Spleen (tissue), 7 donors: ENCODE results near the gene CALCOCO1.

ENCODE experiments used
- CTCF ChIP-seq, 11 experiments: fragments of 200-600 bp in 7 of 11; fragments of 450-650 bp in 4 of 11; sonication (generic) in 4 of 11; IDR thresholded peaks in 8 of 11; conservative IDR thresholded peaks in 3 of 11; 1 replicate in 7 of 11; 2 replicates in 4 of 11; pipeline versions ENCODE4 v1.4.0 to v1.8.0; 2016 to 2021; ENCODE audit warnings: antibody characterized with exemption in 11 of 11, inconsistent platforms in 4 of 11, mild to moderate bottlenecking in 1 of 11
- POLR2A ChIP-seq, 3 donors: fragments of 450-650 bp; IDR thresholded peaks; one replicate each; pipeline ENCODE4 v1.5.1; 2017; ENCODE audit warnings: antibody characterized with exemption in 3 of 3, mild to moderate bottlenecking in 1 of 3
- POLR2AphosphoS5 ChIP-seq, 3 donors: sonication (generic); formaldehyde crosslinking; IDR thresholded peaks; one replicate each; pipeline ENCODE4 v1.5.1; 2017; ENCODE audit warnings: antibody characterized with exemption in 3 of 3
- donor health status: DM: no; HTN: no; CAD: no; lungs with moderate emphysema.
- donor health status: DM: no; HTN: no; CAD: no.
- donor health status: DM: no; HTN: no; CAD: no.

DNA sequence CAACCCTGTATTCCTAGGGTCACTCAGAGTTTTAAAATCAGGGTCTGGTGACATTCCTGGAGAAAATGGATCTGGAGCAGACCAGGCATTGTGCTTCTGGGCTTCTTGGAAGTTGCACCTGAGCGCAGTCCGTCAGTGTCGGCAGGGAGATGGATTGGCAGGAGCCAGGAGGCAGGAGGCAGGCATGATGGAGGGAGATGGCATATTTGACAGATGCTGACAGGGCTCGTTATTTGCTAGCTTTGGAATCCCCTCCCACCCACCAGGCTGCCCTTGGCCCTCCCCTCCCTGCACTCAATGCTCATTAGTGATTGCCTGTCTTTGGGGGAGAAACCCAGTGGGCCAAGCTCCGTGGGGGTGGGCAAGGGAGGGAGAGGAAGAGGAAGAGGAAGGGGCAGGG is 19.8 kb upstream of the CALCOCO1 start:
- TF ChIP-seq POLR2A (IDR thresholded peaks at IDR 0.05), result no peak
- no peak for TF ChIP-seq CTCF (IDR thresholded peaks at IDR 0.05 in 8 of 11, conservative IDR thresholded peaks at IDR 0.05 in 3 of 11)
- TF ChIP-seq POLR2AphosphoS5 (IDR thresholded peaks at IDR 0.05), result no peak
